K562 (cell line): Measurements from ENCODE around the gene SPATS2L. TPM values are rescaled to one million over a fixed set of nuclear protein-coding genes. Genes with fewer than 3 reads are reported as not detected.

Experiments
- ATAC-seq: fragments of 200-7000 bp; cut with Tn5 transposase; 3 replicates; pipeline ENCODE4 v1.9.1; 2020; ENCODE audit warnings: moderate library complexity
- BruUV-seq: library from RNA; stranded (reverse); fragments of 400-500 nt; replicated peaks from 2 replicates; lab custom pipeline; 2021; lab: Mats Ljungman, UMichigan
- CTCF ChIA-PET: fragments of 300-600 bp; formaldehyde crosslinking; extraction: SDS; loops from one replicate; lab custom pipeline; 2021; ENCODE audit warnings: low intra/inter-chr PET ratio; lab: Yijun Ruan, JAX
- POLR2A ChIA-PET: fragments of 300-600, 350-650 bp; sonication (Branson Sonifier 250); formaldehyde crosslinking; extraction: SDS; loops from one replicate; lab custom pipeline; 2021; ENCODE audit warnings: antibody characterized with exemption, inconsistent platforms; lab: Yijun Ruan, JAX
- DNase-seq, 4 experiments: peaks; one replicate each; pipeline versions ENCODE4 v3.0.0 to v3.0.0-alpha.2; 2011 to 2018; ENCODE audit warnings: low spot score in 3 of 4, mixed read lengths in 3 of 4; ENCODE audit errors: extremely low read depth in 1 of 4
- FAIRE-seq: peaks from 2 replicates; lab custom pipeline; 2011; peaks lifted over from hg19 to GRCh38; lab: Jason Lieb, UNC
- H2AFZ ChIP-seq: 2 replicates; pipeline ENCODE4 v1.6.0; 2011; ENCODE audit warnings: low read depth, low read length, control low read depth, inconsistent platforms
- H3K27ac ChIP-seq: fragments of 200-600 bp; 3 replicates; pipeline ENCODE4 v1.8.0; 2011; ENCODE audit warnings: low read depth, mild to moderate bottlenecking, control low read depth, inconsistent platforms, low read length, moderate library complexity, mixed read lengths; ENCODE audit errors: extremely low read depth
- H3K27me3 ChIP-seq, 2 experiments: fragments of 300-600 bp in 1 of 2; 2 replicates in 1 of 2; 3 replicates in 1 of 2; pipeline versions ENCODE4 v1.6.0 to v1.8.0; 2011; ENCODE audit warnings: inconsistent platforms in 2 of 2, low read length in 2 of 2, mild to moderate bottlenecking in 1 of 2, mixed read lengths in 1 of 2, moderate library complexity in 1 of 2; ENCODE audit not compliant: control insufficient read depth in 2 of 2, insufficient read depth in 2 of 2
- H3K36me3 ChIP-seq: fragments of 300-600 bp; 3 replicates; pipeline ENCODE4 v1.8.0; 2011; ENCODE audit warnings: mild to moderate bottlenecking, low read length, inconsistent platforms; ENCODE audit not compliant: control insufficient read depth, insufficient read depth
- H3K4me1 ChIP-seq, 2 experiments: fragments of 200-600 bp in 1 of 2; replicated peaks in 1 of 2; 2 replicates in 1 of 2; 3 replicates in 1 of 2; pipeline versions ENCODE4 v1.5.1 to v1.8.0; 2011; ENCODE audit warnings: inconsistent platforms in 2 of 2, low read length in 2 of 2, mild to moderate bottlenecking in 1 of 2, mixed read lengths in 1 of 2, moderate library complexity in 1 of 2; ENCODE audit not compliant: control insufficient read depth in 2 of 2, insufficient read depth in 2 of 2
- H3K4me2 ChIP-seq: 2 replicates; pipeline ENCODE4 v1.6.1; 2011; ENCODE audit warnings: low read length, control low read depth, inconsistent platforms, mixed read lengths; ENCODE audit not compliant: insufficient read depth
- H3K4me3 ChIP-seq: fragments of 200-600 bp; sonication (generic), shearing (Covaris generic); 2 replicates; pipeline ENCODE4 v1.5.1; 2016; ENCODE audit warnings: control low read depth, inconsistent platforms
- H3K79me2 ChIP-seq: fragments of 200-600 bp; 3 replicates; pipeline ENCODE4 v1.8.0; 2011; ENCODE audit warnings: low read length, inconsistent platforms; ENCODE audit not compliant: control insufficient read depth, insufficient read depth
- H3K9ac ChIP-seq, 2 experiments: 2 replicates each; pipeline versions ENCODE4 v1.6.0 to v1.6.1; 2011; ENCODE audit warnings: low read depth in 2 of 2, low read length in 2 of 2, control low read depth in 1 of 2, inconsistent platforms in 1 of 2, mild to moderate bottlenecking in 1 of 2, mixed read lengths in 1 of 2; ENCODE audit not compliant: insufficient read depth in 1 of 2
- H3K9me1 ChIP-seq: one replicate; pipeline ENCODE4 v1.6.0; 2011; ENCODE audit warnings: inconsistent platforms, mild to moderate bottlenecking, low read length, moderate library complexity; ENCODE audit not compliant: control insufficient read depth, insufficient read depth
- H3K9me3 ChIP-seq: replicated peaks from 2 replicates; pipeline ENCODE4 v1.5.1; 2011; ENCODE audit warnings: low read depth, low read length, inconsistent platforms; ENCODE audit not compliant: control insufficient read depth, insufficient read depth
- H4K20me1 ChIP-seq: replicated peaks from 2 replicates; pipeline ENCODE4 v1.6.1; 2011; ENCODE audit warnings: low read length, inconsistent platforms, mixed read lengths; ENCODE audit not compliant: control insufficient read depth, insufficient read depth
- FOXP4 ChIP-seq: sonication (generic); formaldehyde crosslinking; IDR thresholded peaks from 2 replicates; pipeline ENCODE4 v1.8.0; 2022; ENCODE audit warnings: mild to moderate bottlenecking, missing genetic modification reagents, borderline replicate concordance
- GTF2F1 ChIP-seq: IDR thresholded peaks from 2 replicates; pipeline ENCODE4 v1.6.1; 2011; ENCODE audit warnings: low read depth, low read length, improper control_type of control experiment
- GTF3C2 ChIP-seq: IDR thresholded peaks from 3 replicates; pipeline ENCODE4 v1.6.1; 2011; ENCODE audit warnings: borderline replicate concordance, mild to moderate bottlenecking, moderate library complexity; ENCODE audit not compliant: insufficient read length; ENCODE audit errors: extremely low read depth
- PYGO2 ChIP-seq: fragments of 450-650 bp; IDR thresholded peaks from 2 replicates; pipeline ENCODE4 v1.6.1; 2016; ENCODE audit warnings: mild to moderate bottlenecking, missing genetic modification characterization, moderate library complexity, missing compliant biosample characterization
- RFX1 ChIP-seq: fragments of 450-650 bp; IDR thresholded peaks from 2 replicates; pipeline ENCODE4 v1.6.1; 2016; ENCODE audit warnings: mild to moderate bottlenecking, moderate library complexity
- SFPQ ChIP-seq: fragments of 200-400 bp; formaldehyde crosslinking; IDR thresholded peaks from 2 replicates; pipeline ENCODE4 v1.6.1; 2017; ENCODE audit warnings: mild to moderate bottlenecking, low read depth, low read length, moderate library complexity
- SMAD1 ChIP-seq: fragments of 150-350 bp; IDR thresholded peaks from 2 replicates; pipeline ENCODE4 v1.6.1; 2014; ENCODE audit warnings: low read length, low read depth; ENCODE audit not compliant: partially characterized antibody
- TEAD4 ChIP-seq, 2 experiments: sonication (generic) in 1 of 2; formaldehyde crosslinking in 1 of 2; IDR thresholded peaks; 2 replicates each; pipeline versions ENCODE4 v1.6.1 to v1.8.0; 2012 to 2022; ENCODE audit warnings: borderline replicate concordance in 1 of 2, inconsistent platforms in 1 of 2, low read length in 1 of 2, mild to moderate bottlenecking in 1 of 2, missing genetic modification reagents in 1 of 2
- THRB ChIP-seq: fragments of 450-650 bp; formaldehyde crosslinking; conservative IDR thresholded peaks from 2 replicates; pipeline ENCODE4 v1.4.0; 2022; ENCODE audit warnings: mild to moderate bottlenecking, missing genetic modification characterization
- ZC3H8 ChIP-seq: fragments of 450-650 bp; IDR thresholded peaks from 2 replicates; pipeline ENCODE4 v1.6.1; 2017
- ZNF444 ChIP-seq: fragments of 250-450 bp; sonication (Bioruptor Pico); IDR thresholded peaks from 2 replicates; pipeline ENCODE4 v1.4.0; 2020; ENCODE audit warnings: mild to moderate bottlenecking, moderate library complexity
- WGBS: fragments of 100-300 bp; shearing (Covaris generic); methylation state at CpG from one replicate; pipeline ENCODE4 v1.1.6; 2016; ENCODE audit warnings: low coverage, mixed read lengths; ENCODE audit not compliant: insufficient coverage; ENCODE audit errors: missing lambda C conversion rate; 5-methylcytosine and 5-hydroxymethylcytosine counted together
- in situ Hi-C: fragments of 300-500 bp; cut with MboI; formaldehyde crosslinking; loops from 4 replicates; pipeline ENCODE4 v1.15.0; 2018; ENCODE audit warnings: inconsistent platforms, mixed read lengths
- intact Hi-C: fragments of 100-400 bp; cut with micrococcal nuclease; formaldehyde crosslinking; loops from 2 replicates; pipeline ENCODE4 v1.14.2; 2022
- polyA plus RNA-seq, 8 experiments: library from polyadenylated mRNA; depleted of rRNA in 4 of 8; stranded (reverse) in 5 of 8; unstranded in 3 of 8; fragments of >200 nt; fragmentation: Nextera tagmentation in 2 of 8; fragmentation: Illumina TruSeq in 1 of 8; extraction: Ambion mirVana in 2 of 8; extraction: Trizol in 1 of 8; gene quantifications; 2 replicates each; pipeline versions ENCODE4 v1.2.1 to v1.2.3, GENCODE V29; 2011 to 2014; ENCODE audit warnings: inconsistent platforms in 1 of 8, missing spikeins in 1 of 8
- total RNA-seq, 7 experiments: library from RNA; depleted of rRNA in 6 of 7; stranded (reverse); fragments of >200 nt in 6 of 7; fragmentation: Illumina TruSeq in 2 of 7; extraction: Trizol in 2 of 7; gene quantifications; 2 replicates each; pipeline versions ENCODE4 v1.2.1 to v1.2.3, GENCODE V29; 2011 to 2021; ENCODE audit warnings: low replicate concordance in 1 of 7

Gene SPATS2L
- total and polyA plus RNA-seq, 9 of the 15 experiments (the other 6 are each of a cell fraction or from before 2014, with no cell fraction given) = 11.3 to 41.5 (median 24.9) TPM

- ChIA-PET POLR2A (interaction anchor here (0.6 kb wide), 1 partner anchor 128 kb away, joined by 3 read pairs; no protein-coding TSS in a partner anchor), CTCF (no interaction called here)
- Histone ChIP-seq H3K9me3 (no peaks in the 10 kb centered on the region), H3K9me1 (no peaks in the 10 kb centered on the region), H3K27me3 (no peaks in the 10 kb centered on the region), H3K4me3 (no peak overlapping the region), H3K4me1 (no peaks in the 10 kb centered on the region), H3K9ac (peak overlapping the region in 1 of 2 experiments; percentile 26; a peak in 1 of 4 replicates), H3K79me2 (no peaks in the 10 kb centered on the region), H3K36me3 (no peaks in the 10 kb centered on the region; the same call in 2 of the 3 replicates), H3K27ac (no peak overlapping the region), H2AFZ (no peak overlapping the region), H3K4me2 (no peak overlapping the region), H4K20me1 (no peaks in the 10 kb centered on the region)
- FAIRE-seq (no peak), ATAC-seq (no peak), DNase-seq (no peak)
- in situ Hi-C loops = no loop called here
- WGBS = 32% methylated on average over 6 of the region's 6 CpGs
- intact Hi-C loops = no loop called here
- no TSS peak for BruUV-seq
- TF ChIP-seq TEAD4 (IDR thresholded peaks at IDR 0.05; ENCODE audit: low read length) (no peak), TEAD4 (CRISPR knock-in tag; IDR thresholded peaks at IDR 0.05; ENCODE audit: borderline replicate concordance) (no peak), GTF2F1 (no peak), PYGO2 (tag) (no peak), SFPQ (no peak), RFX1 (no peak), ZC3H8 (no peak), THRB (CRISPR knock-in tag) (no peak), GTF3C2 (no peak), FOXP4 (CRISPR knock-in tag) (no peak), SMAD1 (no peak), ZNF444 (CRISPR knock-in tag) (no peak)
These were observed 34.2 kb downstream of the SPATS2L start for GRCh38 chr2:200340508-200341224.
